HAP-1 (cell line): ENCODE data around the gene LINGO1.
A peak's percentile ranks its signal among the peaks of the same experiment; 100 is the strongest.

Experiments used
- DNase-seq, 2 experiments: peaks; one replicate each; pipeline ENCODE4 v3.0.0-alpha.2; 2016 to 2020; ENCODE audit warnings: low spot score in 2 of 2
- H3K27me3 ChIP-seq: fragments of 250-450 bp; sonication (Bioruptor Pico); 2 replicates; pipeline ENCODE4 v1.5.1; 2020; ENCODE audit warnings: low read depth, mild to moderate bottlenecking, moderate library complexity
- H3K36me3 ChIP-seq: fragments of 250-450 bp; sonication (Bioruptor Pico); replicated peaks from 2 replicates; pipeline ENCODE4 v1.5.1; 2020; ENCODE audit warnings: mild to moderate bottlenecking
- H3K4me1 ChIP-seq: fragments of 250-450 bp; sonication (Bioruptor Pico); 2 replicates; pipeline ENCODE4 v1.5.1; 2020; ENCODE audit warnings: mild to moderate bottlenecking
- H3K4me3 ChIP-seq: fragments of 250-450 bp; sonication (Bioruptor Pico); 2 replicates; pipeline ENCODE4 v1.5.1; 2020; ENCODE audit warnings: mild to moderate bottlenecking, moderate library complexity
- H3K9me3 ChIP-seq: fragments of 250-450 bp; sonication (Bioruptor Pico); 2 replicates; pipeline ENCODE4 v1.5.1; 2020; ENCODE audit warnings: mild to moderate bottlenecking, moderate library complexity
- in situ Hi-C: fragments of 300-500 bp; cut with MboI; formaldehyde crosslinking; loops from 3 replicates; pipeline ENCODE4 v1.14.3; 2020; ENCODE audit warnings: low sequenced_read_pairs, inconsistent platforms, mixed read lengths

The LINGO1 gene

DNA sequence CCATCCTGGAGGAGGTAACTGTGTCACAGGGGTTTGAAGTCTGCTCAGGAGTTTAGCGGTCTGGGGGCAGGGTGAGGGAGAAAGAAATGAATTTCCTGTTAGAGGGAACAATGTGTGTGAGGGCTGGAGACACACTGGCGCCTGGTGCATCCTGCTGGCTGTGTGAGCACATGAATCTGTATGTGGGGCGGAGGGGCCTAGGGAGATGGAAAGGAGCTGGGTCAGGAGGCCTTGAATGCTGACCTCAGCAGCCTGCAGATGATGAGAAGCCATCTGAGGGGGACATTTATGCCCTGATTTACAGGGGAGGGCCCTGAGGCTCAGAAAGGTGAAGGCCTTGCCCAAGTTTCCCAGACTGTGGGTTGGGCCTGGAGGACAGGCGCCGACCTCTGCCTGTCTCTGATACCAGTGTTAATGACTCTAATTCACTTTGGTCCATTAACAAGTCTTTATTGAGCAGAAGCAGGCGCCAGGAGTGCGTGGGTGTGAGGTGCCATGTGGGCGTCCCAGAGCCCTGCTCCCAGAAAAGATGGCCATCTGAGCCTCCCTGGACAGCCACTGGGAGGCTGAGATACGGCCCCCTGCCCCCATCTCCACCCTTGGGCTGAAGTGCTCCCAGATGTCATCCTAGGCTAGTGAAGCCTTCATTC, 34.8 kb downstream of the LINGO1 start:
- Histone ChIP-seq H3K36me3 (no peaks in the 10 kb centered on the region), H3K4me1 (0 out of 2 replicates have a peak, but pooled peaks cover 4% of the 10 kb centered on the region), H3K4me3 (no peak overlapping the region), H3K9me3 (no peaks in the 10 kb centered on the region), H3K27me3 (no peaks in the 10 kb centered on the region)
- in situ Hi-C loops: no loop called here
- DNase-seq: no peak

DNA sequence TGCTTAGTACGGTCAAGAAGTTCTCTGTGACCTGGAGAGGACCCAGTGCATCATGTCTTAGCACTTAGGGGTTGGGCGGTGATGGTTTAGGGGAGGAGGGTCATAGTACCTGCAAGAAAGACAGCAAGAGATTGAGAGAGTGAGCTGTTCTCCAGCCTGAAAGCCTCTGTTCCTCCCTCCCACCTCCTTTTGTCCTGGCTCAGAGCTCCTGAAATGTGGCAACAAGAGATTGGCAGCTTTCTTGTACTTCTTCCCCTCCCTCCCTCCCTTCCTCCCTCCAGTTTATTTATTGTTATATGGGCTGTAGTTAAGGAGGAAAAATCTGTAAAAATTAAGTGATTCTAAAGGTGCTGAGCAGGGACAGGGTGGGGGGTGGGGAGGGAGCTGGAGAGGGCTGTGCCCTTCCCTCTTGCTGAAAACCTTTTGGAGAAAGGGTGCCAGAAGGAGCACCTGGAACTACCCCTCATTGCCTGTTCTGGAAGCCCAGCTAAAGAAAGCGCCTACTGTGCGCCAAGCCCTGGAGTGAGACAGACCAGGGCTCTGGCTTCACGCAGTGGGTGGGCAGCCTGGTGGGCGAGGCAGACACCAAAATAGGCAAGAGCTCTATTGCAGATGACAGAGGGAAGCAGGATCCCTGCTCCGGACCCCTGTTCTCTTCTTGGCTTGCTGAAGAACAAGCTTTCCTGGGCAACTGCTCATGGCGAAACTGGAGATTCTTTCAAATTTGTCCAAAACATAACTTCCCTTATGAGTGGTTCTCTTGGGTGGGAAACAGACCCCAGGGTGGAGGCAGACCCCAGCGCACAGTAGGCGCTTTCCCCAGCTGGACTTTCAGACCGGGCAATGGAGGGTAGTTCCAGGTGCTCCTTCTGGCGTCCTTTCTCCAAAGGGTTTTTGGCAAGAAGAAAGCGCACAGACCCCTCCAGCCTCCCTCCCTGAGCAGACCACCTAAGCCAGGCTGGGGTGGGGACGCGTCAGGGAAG, 35.6 kb downstream of the LINGO1 start:
- Histone ChIP-seq H3K4me3 (no peak overlapping the region), H3K27me3 (no peaks in the 10 kb centered on the region), H3K4me1 (0 out of 2 replicates have a peak, but pooled peaks cover 4% of the 10 kb centered on the region), H3K36me3 (no peaks in the 10 kb centered on the region), H3K9me3 (no peaks in the 10 kb centered on the region)
- in situ Hi-C loops: no loop called here
- no peak for DNase-seq

- Histone ChIP-seq H3K4me1 (0 out of 2 replicates have a peak, but pooled peaks cover 4% of the 10 kb centered on the region), H3K4me3 (no peak overlapping the region), H3K36me3 (no peaks in the 10 kb centered on the region), H3K27me3 (no peaks in the 10 kb centered on the region), H3K9me3 (no peaks in the 10 kb centered on the region)
- in situ Hi-C loops: no loop called here
- no peak for DNase-seq
These were observed 37.5 kb downstream of the LINGO1 start for GRCh38 chr15:77595231-77595630.

DNA sequence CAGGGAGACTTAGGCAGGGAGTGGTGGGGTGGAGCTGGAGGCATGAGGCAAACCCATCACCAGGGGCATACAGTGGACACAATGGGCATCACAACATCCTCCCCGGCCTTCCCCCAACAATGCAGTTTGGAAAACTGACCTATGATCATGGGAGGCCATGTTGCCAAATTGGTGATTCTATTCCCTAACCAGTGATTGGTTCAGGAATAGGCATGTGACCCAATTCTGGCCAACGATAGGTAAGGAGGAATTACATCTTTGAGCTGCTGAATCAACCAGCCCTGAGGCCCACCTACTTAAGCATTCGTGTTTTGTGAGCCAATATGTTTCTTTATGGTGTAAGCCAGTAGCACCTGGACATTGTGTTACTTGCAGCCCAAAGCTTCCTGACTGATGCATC, 40.0 kb downstream of the LINGO1 start:
- in situ Hi-C loops: no loop called here
- Histone ChIP-seq H3K36me3 (no peaks in the 10 kb centered on the region), H3K4me3 (no peak overlapping the region), H3K4me1 (no peaks in the 10 kb centered on the region), H3K9me3 (no peaks in the 10 kb centered on the region), H3K27me3 (no peaks in the 10 kb centered on the region)
- no peak for DNase-seq

DNA sequence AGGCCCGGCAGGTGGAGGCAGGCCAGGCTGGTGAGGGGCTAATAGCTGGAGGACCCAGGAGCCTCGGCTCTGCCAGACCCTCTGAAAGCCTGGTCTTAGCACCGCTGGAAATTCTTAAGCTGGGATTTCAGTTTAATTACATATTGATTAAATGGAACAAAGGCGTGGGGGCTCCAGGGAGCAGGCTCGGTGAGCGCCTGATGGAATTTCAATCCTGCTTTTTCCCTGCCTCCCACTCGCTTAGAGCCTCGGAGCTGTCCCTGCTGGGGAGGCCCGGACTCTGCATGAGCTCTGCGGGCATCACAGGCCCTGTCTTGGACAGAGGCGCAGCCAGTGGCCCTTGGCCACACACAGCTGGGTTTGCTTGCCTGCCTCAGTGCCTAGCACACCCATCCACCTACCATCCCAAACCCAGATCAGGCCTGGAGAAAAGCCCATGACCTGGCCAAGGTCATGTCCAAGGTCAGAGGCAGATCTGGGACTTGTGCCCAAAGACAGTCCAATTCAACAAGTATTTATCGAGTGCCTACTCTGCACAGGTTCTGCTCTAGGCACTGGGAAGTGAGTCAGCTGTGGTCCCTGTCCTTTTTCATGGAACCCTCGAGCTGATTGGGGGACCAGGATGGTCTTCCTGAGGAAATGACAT, 40.6 kb downstream of the LINGO1 start:
- Histone ChIP-seq H3K4me3 (no peak overlapping the region), H3K27me3 (no peaks in the 10 kb centered on the region), H3K4me1 (no peaks in the 10 kb centered on the region), H3K36me3 (no peaks in the 10 kb centered on the region), H3K9me3 (no peaks in the 10 kb centered on the region)
- no peak for DNase-seq
- in situ Hi-C loops: no loop called here

DNA sequence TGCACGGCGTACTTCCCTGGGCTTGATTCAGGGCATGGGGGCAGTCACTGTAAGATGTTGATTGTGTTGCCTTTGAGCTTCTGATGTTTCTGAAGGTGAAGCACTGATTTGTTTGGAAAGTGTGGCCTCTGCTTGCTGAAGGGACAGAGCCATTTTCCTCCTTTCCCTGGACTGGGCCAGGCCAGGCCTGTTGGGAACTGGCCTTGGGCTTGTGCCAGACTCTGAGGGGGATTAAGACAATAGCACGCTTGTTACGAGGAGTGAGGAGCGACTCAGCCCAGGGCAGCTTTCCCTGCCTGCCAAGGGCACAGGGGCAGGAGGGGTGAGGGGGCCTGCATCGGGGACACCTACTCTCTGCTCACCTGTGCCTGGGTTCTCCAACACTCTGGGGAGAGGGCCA, 42.9 kb downstream of the LINGO1 start:
- no peaks in the 10 kb centered on the region for H3K27me3 ChIP-seq
- in situ Hi-C loops: no loop called here
- no peak overlapping the region for H3K4me3 ChIP-seq
- H3K36me3 ChIP-seq: no peaks in the 10 kb centered on the region
- H3K9me3 ChIP-seq: no peaks in the 10 kb centered on the region
- peak in 1 of 2 experiments; percentile 73 for DNase-seq
- no peaks in the 10 kb centered on the region for H3K4me1 ChIP-seq

- H3K36me3 ChIP-seq: no peaks in the 10 kb centered on the region
- H3K4me1 ChIP-seq: no peaks in the 10 kb centered on the region
- no peaks in the 10 kb centered on the region for H3K27me3 ChIP-seq
- no peak for DNase-seq
- no peaks in the 10 kb centered on the region for H3K9me3 ChIP-seq
- H3K4me3 ChIP-seq: no peak overlapping the region
- in situ Hi-C loops: no loop called here
These were observed 44.6 kb downstream of the LINGO1 start for GRCh38 chr15:77588126-77588525.

DNA sequence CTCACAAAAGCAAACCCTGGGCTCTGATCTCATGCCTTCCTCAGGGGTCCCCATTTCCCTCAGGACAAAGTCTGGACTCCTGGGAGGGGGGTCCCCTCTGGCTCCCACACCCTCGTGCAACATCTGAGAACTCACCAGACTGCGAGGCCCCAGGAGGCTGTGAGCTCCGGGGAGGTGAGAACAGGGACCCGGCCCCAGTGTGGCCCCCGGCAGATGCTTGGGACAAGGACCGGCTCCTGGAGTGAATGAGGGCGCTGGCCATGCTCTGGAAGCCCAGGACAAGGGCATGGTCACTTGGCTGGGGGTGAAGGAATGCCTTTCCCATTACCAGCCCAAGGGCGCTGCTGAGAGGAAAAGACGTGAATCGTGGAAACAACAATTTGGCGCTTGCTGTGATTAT, 48.0 kb downstream of the LINGO1 start:
- no peak for DNase-seq
- in situ Hi-C loops: no loop called here

GRCh38 chr15:77584201-77584600, 48.5 kb downstream of the LINGO1 start:
- Histone ChIP-seq H3K4me3 (no peak overlapping the region), H3K36me3 (no peaks in the 10 kb centered on the region), H3K27me3 (no peaks in the 10 kb centered on the region), H3K4me1 (no peaks in the 10 kb centered on the region), H3K9me3 (no peaks in the 10 kb centered on the region)
- in situ Hi-C loops: no loop called here
- DNase-seq: peak; percentile 36 to 64

More for the DNA sequence above, 48.0 kb downstream of the LINGO1 start:
- H3K4me3 ChIP-seq: no peak overlapping the region
- no peaks in the 10 kb centered on the region for H3K9me3 ChIP-seq
- H3K36me3 ChIP-seq: no peaks in the 10 kb centered on the region
- no peaks in the 10 kb centered on the region for H3K4me1 ChIP-seq
- no peaks in the 10 kb centered on the region for H3K27me3 ChIP-seq

- in situ Hi-C loops: no loop called here
- Histone ChIP-seq H3K9me3 (no peaks in the 10 kb centered on the region), H3K4me3 (no peak overlapping the region), H3K4me1 (no peaks in the 10 kb centered on the region), H3K27me3 (no peaks in the 10 kb centered on the region), H3K36me3 (no peaks in the 10 kb centered on the region)
- DNase-seq: no peak
These were observed 49.9 kb downstream of the LINGO1 start for GRCh38 chr15:77582763-77583162.

- no peaks in the 10 kb centered on the region for H3K36me3 ChIP-seq
- H3K4me1 ChIP-seq: no peaks in the 10 kb centered on the region
- in situ Hi-C loops: no loop called here
- no peak overlapping the region for H3K4me3 ChIP-seq
- H3K9me3 ChIP-seq: no peaks in the 10 kb centered on the region
- no peak for DNase-seq
- H3K27me3 ChIP-seq: no peaks in the 10 kb centered on the region
These were observed 50.7 kb downstream of the LINGO1 start for GRCh38 chr15:77581896-77582569.

GRCh38 chr15:77580996-77581682, 51.6 kb downstream of the LINGO1 start:
- no peaks in the 10 kb centered on the region for H3K4me1 ChIP-seq
- in situ Hi-C loops: no loop called here
- no peaks in the 10 kb centered on the region for H3K36me3 ChIP-seq
- no peak overlapping the region for H3K4me3 ChIP-seq
- H3K27me3 ChIP-seq: no peaks in the 10 kb centered on the region
- no peaks in the 10 kb centered on the region for H3K9me3 ChIP-seq
- no peak for DNase-seq
